Spleen (tissue), 11 donors: ENCODE results near the gene DTNB. TPM values are rescaled to one million over a fixed set of nuclear protein-coding genes. Genes with fewer than 3 reads are reported as not detected.

Source experiments
- DNase-seq: peaks from one replicate; pipeline ENCODE4 v3.0.0-alpha.2; 2020
- H3K27ac ChIP-seq, 8 donors: fragments of 200-600 bp; sonication (generic) in 7 of 8; 1 replicate in 4 of 8; 2 replicates in 4 of 8; pipeline versions ENCODE4 v1.5.0 to v1.8.0; 2016 to 2021; ENCODE audit warnings: inconsistent platforms in 4 of 8, mild to moderate bottlenecking in 4 of 8, moderate library complexity in 1 of 8
- H3K27me3 ChIP-seq, 7 donors: fragments of 200-600 bp; sonication (generic) in 6 of 7; replicated peaks in 1 of 7; 1 replicate in 4 of 7; 2 replicates in 3 of 7; pipeline versions ENCODE4 v1.5.0 to v1.8.0; 2016 to 2021; ENCODE audit warnings: inconsistent platforms in 3 of 7, mild to moderate bottlenecking in 1 of 7
- H3K36me3 ChIP-seq, 6 donors: fragments of 200-600 bp; sonication (generic) in 5 of 6; 1 replicate in 4 of 6; 2 replicates in 2 of 6; pipeline versions ENCODE4 v1.5.0 to v1.8.0; 2016 to 2021; ENCODE audit warnings: inconsistent platforms in 2 of 6
- H3K4me1 ChIP-seq, 6 donors: fragments of 200-600 bp; sonication (generic) in 5 of 6; 1 replicate in 3 of 6; 2 replicates in 3 of 6; pipeline versions ENCODE4 v1.5.0 to v1.8.0; 2016 to 2021; ENCODE audit warnings: inconsistent platforms in 3 of 6
- H3K4me3 ChIP-seq, 8 donors: fragments of 200-600 bp; sonication (generic) in 7 of 8; 1 replicate in 4 of 8; 2 replicates in 4 of 8; pipeline versions ENCODE4 v1.5.0 to v1.8.0; 2016 to 2021; ENCODE audit warnings: inconsistent platforms in 4 of 8, mild to moderate bottlenecking in 4 of 8, moderate library complexity in 2 of 8
- H3K9me3 ChIP-seq, 8 donors: fragments of 200-600 bp; sonication (generic) in 7 of 8; 1 replicate in 4 of 8; 2 replicates in 4 of 8; pipeline versions ENCODE4 v1.5.0 to v1.8.0; 2016 to 2021; ENCODE audit warnings: inconsistent platforms in 4 of 8
- POLR2A ChIP-seq, 3 donors: fragments of 450-650 bp; IDR thresholded peaks; one replicate each; pipeline ENCODE4 v1.5.1; 2017; ENCODE audit warnings: antibody characterized with exemption in 3 of 3, mild to moderate bottlenecking in 1 of 3
- POLR2AphosphoS5 ChIP-seq, 3 donors: sonication (generic); formaldehyde crosslinking; IDR thresholded peaks; one replicate each; pipeline ENCODE4 v1.5.1; 2017; ENCODE audit warnings: antibody characterized with exemption in 3 of 3
- WGBS, 5 donors: extraction: QIAGEN DNeasy Blood & Tissue Kit in 3 of 5; methylation state at CpG; one replicate each; pipeline versions ENCODE4 v1.1.5 to v1.1.7; 2013 to 2018; 5-methylcytosine and 5-hydroxymethylcytosine counted together
- intact Hi-C: fragments of 100-400 bp; cut with DNase I; formaldehyde crosslinking; loops from one replicate; pipeline ENCODE4 v1.15.0; 2023; ENCODE audit warnings: low total_unique reads
- polyA plus RNA-seq, 3 donors: library from polyadenylated mRNA; stranded (reverse); fragments of 200-250 nt; gene quantifications; one replicate each; pipeline ENCODE4 v1.2.1, GENCODE V29; 2013
- total RNA-seq, 7 donors: library from RNA; depleted of rRNA in 3 of 7; stranded (reverse); fragments of >200 nt in 3 of 7; fragmentation: NEBNext Ultra II Directional in 4 of 7; extraction: Animal tissue kit (Norgen Biotek cat#: 25700) in 4 of 7; gene quantifications; one replicate each; pipeline versions ENCODE4 v1.1.0 to v1.2.1, GENCODE V29; 2016 to 2021
- TF ChIP-seq, protein P1 (sequence below), 11 experiments: fragments of 200-600 bp in 7 of 11; fragments of 450-650 bp in 4 of 11; sonication (generic) in 4 of 11; IDR thresholded peaks in 8 of 11; conservative IDR thresholded peaks in 3 of 11; 1 replicate in 7 of 11; 2 replicates in 4 of 11; pipeline versions ENCODE4 v1.4.0 to v1.8.0; 2016 to 2021; ENCODE audit warnings: antibody characterized with exemption in 11 of 11, inconsistent platforms in 4 of 11, mild to moderate bottlenecking in 1 of 11
- donor health status: healthy with polysubstance abuse.
- donor health status: DM: no; HTN: no; CAD: no; lungs with moderate emphysema.
- donor health status: DM: no; HTN: no; CAD: no.
- donor health status: Bipolar disorder and iron deficiency.
- donor health status: healthy.
- donor health status: DM: no; HTN: no; CAD: no.
- donor health status: DM: yes; HTN: yes; CAD: no.

DTNB gene
- total and polyA plus RNA-seq, 10 donors, result 4.5 to 28.9 (median 20.4) TPM

DNA sequence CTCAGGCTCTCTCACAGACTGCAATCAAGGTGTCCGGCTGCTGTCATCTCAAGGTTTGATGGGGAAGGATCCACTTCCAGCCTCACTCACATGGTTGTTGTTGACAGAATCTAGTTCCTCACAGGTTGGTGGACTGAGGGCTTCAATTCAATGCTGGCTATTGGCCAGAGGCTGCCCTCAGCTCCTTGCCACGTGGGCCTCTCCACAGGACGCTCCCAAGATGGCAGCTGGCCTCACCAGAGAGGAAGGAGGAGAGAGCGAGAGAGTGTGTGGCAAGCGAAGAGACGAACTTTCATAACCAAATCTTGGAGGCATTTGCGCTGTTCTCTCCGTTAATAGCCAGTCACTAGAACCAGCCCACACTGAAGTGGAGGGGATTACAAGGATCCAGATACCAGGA is 318.1 kb downstream of the DTNB start:
- intact Hi-C loops, result no loop called here
- Histone ChIP-seq H3K4me1 (no peaks in the 10 kb centered on the region), H3K36me3 (no peaks in the 10 kb centered on the region), H3K9me3 (no peaks in the 10 kb centered on the region), H3K4me3 (no peak overlapping the region), H3K27me3 (no peaks in the 10 kb centered on the region), H3K27ac (no peak overlapping the region)
- TF ChIP-seq POLR2A (IDR thresholded peaks at IDR 0.05), result no peak
- TF ChIP-seq, protein P1, sequence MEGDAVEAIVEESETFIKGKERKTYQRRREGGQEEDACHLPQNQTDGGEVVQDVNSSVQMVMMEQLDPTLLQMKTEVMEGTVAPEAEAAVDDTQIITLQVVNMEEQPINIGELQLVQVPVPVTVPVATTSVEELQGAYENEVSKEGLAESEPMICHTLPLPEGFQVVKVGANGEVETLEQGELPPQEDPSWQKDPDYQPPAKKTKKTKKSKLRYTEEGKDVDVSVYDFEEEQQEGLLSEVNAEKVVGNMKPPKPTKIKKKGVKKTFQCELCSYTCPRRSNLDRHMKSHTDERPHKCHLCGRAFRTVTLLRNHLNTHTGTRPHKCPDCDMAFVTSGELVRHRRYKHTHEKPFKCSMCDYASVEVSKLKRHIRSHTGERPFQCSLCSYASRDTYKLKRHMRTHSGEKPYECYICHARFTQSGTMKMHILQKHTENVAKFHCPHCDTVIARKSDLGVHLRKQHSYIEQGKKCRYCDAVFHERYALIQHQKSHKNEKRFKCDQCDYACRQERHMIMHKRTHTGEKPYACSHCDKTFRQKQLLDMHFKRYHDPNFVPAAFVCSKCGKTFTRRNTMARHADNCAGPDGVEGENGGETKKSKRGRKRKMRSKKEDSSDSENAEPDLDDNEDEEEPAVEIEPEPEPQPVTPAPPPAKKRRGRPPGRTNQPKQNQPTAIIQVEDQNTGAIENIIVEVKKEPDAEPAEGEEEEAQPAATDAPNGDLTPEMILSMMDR (IDR thresholded peaks at IDR 0.05 in 8 of 11, conservative IDR thresholded peaks at IDR 0.05 in 3 of 11), result no peak
- no peak for TF ChIP-seq POLR2AphosphoS5 (IDR thresholded peaks at IDR 0.05)
- DNase-seq, result no peak
- 82 to 96% (median 86%) methylated on average over 7 to 8 of the region's 8 CpGs for WGBS, 5 donors

GRCh38 chr2:25354116-25354515 is 319.3 kb downstream of the DTNB start:
- H3K9me3 ChIP-seq, result no peaks in the 10 kb centered on the region
- no peak overlapping the region for H3K27ac ChIP-seq
- H3K4me3 ChIP-seq, result no peak overlapping the region
- H3K27me3 ChIP-seq, result no peaks in the 10 kb centered on the region
- TF ChIP-seq POLR2AphosphoS5 (IDR thresholded peaks at IDR 0.05) (no peak), POLR2A (IDR thresholded peaks at IDR 0.05) (no peak)
- TF ChIP-seq, protein P1 (IDR thresholded peaks at IDR 0.05 in 8 of 11, conservative IDR thresholded peaks at IDR 0.05 in 3 of 11), result no peak
- WGBS, 5 donors, result 80 to 90% (median 83%) methylated on average over 6 of the region's 6 CpGs
- H3K4me1 ChIP-seq, result no peaks in the 10 kb centered on the region
- DNase-seq, result no peak
- intact Hi-C loops, result no loop called here
- H3K36me3 ChIP-seq, result no peaks in the 10 kb centered on the region

- intact Hi-C loops, result no loop called here
- H3K27ac ChIP-seq, result no peak overlapping the region
- no peaks in the 10 kb centered on the region for H3K27me3 ChIP-seq
- no peaks in the 10 kb centered on the region for H3K36me3 ChIP-seq
- TF ChIP-seq POLR2AphosphoS5 (IDR thresholded peaks at IDR 0.05) (no peak), POLR2A (IDR thresholded peaks at IDR 0.05) (no peak)
- TF ChIP-seq, protein P1 (IDR thresholded peaks at IDR 0.05 in 8 of 11, conservative IDR thresholded peaks at IDR 0.05 in 3 of 11), result no peak
- no peaks in the 10 kb centered on the region for H3K9me3 ChIP-seq
- H3K4me3 ChIP-seq, result no peak overlapping the region
- no peaks in the 10 kb centered on the region for H3K4me1 ChIP-seq
- 75 to 83% (median 80%) methylated on average over 7 of the region's 7 CpGs for WGBS, 5 donors
- DNase-seq, result peak; percentile 27
Observed at GRCh38 chr2:25349397-25349796, 324.0 kb downstream of the DTNB start.

DNA sequence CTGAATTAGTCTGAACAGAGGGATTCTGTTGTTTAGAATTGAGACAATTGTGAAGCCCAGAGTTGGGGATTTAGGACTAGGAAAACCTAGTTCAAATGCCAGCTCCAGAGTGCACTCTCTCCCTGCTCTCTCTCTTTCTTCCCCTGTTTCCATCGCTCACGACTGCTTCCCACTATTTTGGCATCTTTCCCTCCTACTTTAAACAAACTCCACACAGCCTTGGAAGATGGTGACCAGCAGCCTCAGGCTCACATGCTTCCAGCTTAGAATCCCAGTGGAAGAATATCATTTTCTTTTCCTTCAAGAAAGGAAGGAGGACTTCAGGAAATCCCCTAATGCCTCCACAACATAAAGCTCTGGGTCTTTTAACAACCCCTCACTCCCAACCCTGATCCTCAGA is 325.5 kb downstream of the DTNB start:
- H3K4me1 ChIP-seq, result peaks cover 0 to 4% (median 2%) of the 10 kb centered on the region in 6 donors
- no peaks in the 10 kb centered on the region for H3K27me3 ChIP-seq
- no peak for TF ChIP-seq POLR2AphosphoS5 (IDR thresholded peaks at IDR 0.05)
- TF ChIP-seq, protein P1 (IDR thresholded peaks at IDR 0.05 in 8 of 11, conservative IDR thresholded peaks at IDR 0.05 in 3 of 11), result no peak
- no peak for DNase-seq
- H3K9me3 ChIP-seq, result no peaks in the 10 kb centered on the region
- 70 to 90% (median 73%) methylated on average over 2 of the region's 2 CpGs for WGBS, 5 donors
- H3K36me3 ChIP-seq, result no peaks in the 10 kb centered on the region
- H3K27ac ChIP-seq, result no peak overlapping the region
- intact Hi-C loops, result no loop called here
- H3K4me3 ChIP-seq, result no peak overlapping the region
